ENCODE measurements around the gene MBLAC1.

The MBLAC1 gene

GRCh38 chr7:100147278-100147677 is 20.5 kb downstream of the MBLAC1 start:
- H3K4me3 ChIP-seq (ENCODE audit: low read length) = no peak overlapping the region
- no peak overlapping the region for H2AFZ ChIP-seq (ENCODE audit: low read depth, low read length)
- no peak overlapping the region for H3K27ac ChIP-seq (ENCODE audit: low read length)
- no peaks in the 10 kb centered on the region for H3K27me3 ChIP-seq (ENCODE audit: low read depth, low read length)
- peaks cover 23% of the 10 kb centered on the region for H3K79me2 ChIP-seq (ENCODE audit: low read length)
- no peaks in the 10 kb centered on the region for H4K20me1 ChIP-seq (ENCODE audit: insufficient read depth, low read length)
- peaks cover 17% of the 10 kb centered on the region for H3K4me1 ChIP-seq (ENCODE audit: low read length)
- H3K4me2 ChIP-seq (ENCODE audit: low read length) = no peak overlapping the region
- H3K9me3 ChIP-seq (ENCODE audit: insufficient read depth, low read length) = no peaks in the 10 kb centered on the region
- no peak overlapping the region for H3K9ac ChIP-seq (ENCODE audit: low read length)
- peaks cover 9% of the 10 kb centered on the region for H3K36me3 ChIP-seq (replicated peaks; ENCODE audit: low read depth, low read length)
- no peak for TF ChIP-seq EZH2phosphoT487 (IDR thresholded peaks at IDR 0.05; ENCODE audit: low read depth)
- no peak for TF ChIP-seq CTCF (IDR thresholded peaks at IDR 0.05; ENCODE audit: low read depth, low read length)

GRCh38 chr7:100148225-100148558 is 21.4 kb downstream of the MBLAC1 start:
- no peak for TF ChIP-seq EZH2phosphoT487 (IDR thresholded peaks at IDR 0.05; ENCODE audit: low read depth)
- TF ChIP-seq CTCF (IDR thresholded peaks at IDR 0.05; ENCODE audit: low read depth, low read length) = no peak
- Histone ChIP-seq H3K79me2 (ENCODE audit: low read length) (peaks cover 27% of the 10 kb centered on the region), H3K4me1 (ENCODE audit: low read length) (peaks cover 21% of the 10 kb centered on the region), H3K27ac (ENCODE audit: low read length) (peak overlapping the region; percentile 57), H3K9me3 (ENCODE audit: insufficient read depth, low read length) (no peaks in the 10 kb centered on the region), H3K4me2 (ENCODE audit: low read length) (peak overlapping the region; percentile 91), H3K4me3 (ENCODE audit: low read length) (peak overlapping the region; percentile 80), H3K9ac (ENCODE audit: low read length) (peak overlapping the region; percentile 79), H4K20me1 (ENCODE audit: insufficient read depth, low read length) (0 out of 2 replicates have a peak, but pooled peaks cover 2% of the 10 kb centered on the region), H3K36me3 (replicated peaks; ENCODE audit: low read depth, low read length) (peaks cover 14% of the 10 kb centered on the region), H3K27me3 (ENCODE audit: low read depth, low read length) (no peaks in the 10 kb centered on the region), H2AFZ (ENCODE audit: low read depth, low read length) (peak overlapping the region; percentile 76; the same call in 1 of the 2 replicates)

GRCh38 chr7:100148559-100149328 is 22.0 kb downstream of the MBLAC1 start, which contains the start of gene LAMTOR4:
Gene LAMTOR4, plus strand, starts transcription at chr7:100148918. Its CDS starts 55 bp downstream, at chr7:100148973.
- TF ChIP-seq CTCF (IDR thresholded peaks at IDR 0.05; ENCODE audit: low read depth, low read length) (no peak), EZH2phosphoT487 (IDR thresholded peaks at IDR 0.05; ENCODE audit: low read depth) (no peak)
- H3K27me3 ChIP-seq (ENCODE audit: low read depth, low read length) = no peaks in the 10 kb centered on the region

GRCh38 chr7:100152404-100152803 is 25.6 kb downstream of the MBLAC1 start:
- H3K79me2 ChIP-seq (ENCODE audit: low read length) = peaks cover 27% of the 10 kb centered on the region
- no peak overlapping the region for H2AFZ ChIP-seq (ENCODE audit: low read depth, low read length)
- H3K4me3 ChIP-seq (ENCODE audit: low read length) = no peak overlapping the region
- peak; percentile 5; the same call in 1 of the 2 replicates for TF ChIP-seq CTCF (IDR thresholded peaks at IDR 0.05; ENCODE audit: low read depth, low read length)
- TF ChIP-seq EZH2phosphoT487 (IDR thresholded peaks at IDR 0.05; ENCODE audit: low read depth) = no peak
- H3K9me3 ChIP-seq (ENCODE audit: insufficient read depth, low read length) = no peaks in the 10 kb centered on the region
- no peaks in the 10 kb centered on the region for H3K27me3 ChIP-seq (ENCODE audit: low read depth, low read length)
- 0 out of 2 replicates have a peak, but pooled peaks cover 2% of the 10 kb centered on the region for H4K20me1 ChIP-seq (ENCODE audit: insufficient read depth, low read length)
- H3K4me2 ChIP-seq (ENCODE audit: low read length) = 0 out of 2 replicates have a peak overlapping the region, but pooled peaks have one; percentile 9
- H3K9ac ChIP-seq (ENCODE audit: low read length) = no peak overlapping the region
- peaks cover 38% of the 10 kb centered on the region for H3K36me3 ChIP-seq (replicated peaks; ENCODE audit: low read depth, low read length)
- H3K27ac ChIP-seq (ENCODE audit: low read length) = peak overlapping the region; percentile 49
- peaks cover 30% of the 10 kb centered on the region for H3K4me1 ChIP-seq (ENCODE audit: low read length)

More at GRCh38 chr7:100148559-100149328, 22.0 kb downstream of the MBLAC1 start, which contains the start of gene LAMTOR4:
- Histone ChIP-seq H3K9me3 (ENCODE audit: insufficient read depth, low read length) (no peaks in the 10 kb centered on the region), H3K36me3 (replicated peaks; ENCODE audit: low read depth, low read length) (peaks cover 19% of the 10 kb centered on the region), H4K20me1 (ENCODE audit: insufficient read depth, low read length) (0 out of 2 replicates have a peak, but pooled peaks cover 2% of the 10 kb centered on the region), H3K9ac (ENCODE audit: low read length) (peak within 1 kb of the TSS; percentile 98), H3K4me2 (ENCODE audit: low read length) (peak within 1 kb of the TSS; percentile 96), H3K27ac (ENCODE audit: low read length) (peak within 1 kb of the TSS; percentile 74), H3K4me1 (ENCODE audit: low read length) (peaks cover 21% of the 10 kb centered on the region), H2AFZ (ENCODE audit: low read depth, low read length) (peak within 1 kb of the TSS; percentile 76; the same call in 1 of the 2 replicates), H3K79me2 (ENCODE audit: low read length) (peaks cover 27% of the 10 kb centered on the region), H3K4me3 (ENCODE audit: low read length) (peak within 1 kb of the TSS; percentile 88)
